ENCODE data around the gene BMP6.

The BMP6 gene

DNA sequence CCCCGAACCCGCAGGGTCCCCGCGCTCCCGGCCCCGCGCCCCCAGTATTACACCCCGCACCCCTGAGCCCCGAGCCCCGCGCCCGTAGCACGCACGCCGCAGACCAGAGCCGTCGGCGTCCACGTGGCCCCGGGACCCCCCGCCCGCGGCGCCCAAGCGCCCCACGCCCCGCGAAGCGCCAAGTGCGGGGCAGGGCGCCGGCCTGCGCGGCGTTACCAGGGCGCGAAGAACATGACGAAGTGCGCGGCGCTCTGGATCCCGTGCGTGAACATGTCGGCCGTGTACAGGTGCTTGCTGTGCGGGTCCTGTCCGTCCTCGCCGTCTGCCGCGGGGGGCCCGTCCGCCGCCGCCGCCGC, 184.4 kb downstream of the BMP6 start:
- peaks cover 6% of the 10 kb centered on the region for H3K36me3 ChIP-seq (replicated peaks)
- in situ Hi-C loops (cut with MboI; ENCODE audit: low sequenced_read_pairs): no loop called here

DNA sequence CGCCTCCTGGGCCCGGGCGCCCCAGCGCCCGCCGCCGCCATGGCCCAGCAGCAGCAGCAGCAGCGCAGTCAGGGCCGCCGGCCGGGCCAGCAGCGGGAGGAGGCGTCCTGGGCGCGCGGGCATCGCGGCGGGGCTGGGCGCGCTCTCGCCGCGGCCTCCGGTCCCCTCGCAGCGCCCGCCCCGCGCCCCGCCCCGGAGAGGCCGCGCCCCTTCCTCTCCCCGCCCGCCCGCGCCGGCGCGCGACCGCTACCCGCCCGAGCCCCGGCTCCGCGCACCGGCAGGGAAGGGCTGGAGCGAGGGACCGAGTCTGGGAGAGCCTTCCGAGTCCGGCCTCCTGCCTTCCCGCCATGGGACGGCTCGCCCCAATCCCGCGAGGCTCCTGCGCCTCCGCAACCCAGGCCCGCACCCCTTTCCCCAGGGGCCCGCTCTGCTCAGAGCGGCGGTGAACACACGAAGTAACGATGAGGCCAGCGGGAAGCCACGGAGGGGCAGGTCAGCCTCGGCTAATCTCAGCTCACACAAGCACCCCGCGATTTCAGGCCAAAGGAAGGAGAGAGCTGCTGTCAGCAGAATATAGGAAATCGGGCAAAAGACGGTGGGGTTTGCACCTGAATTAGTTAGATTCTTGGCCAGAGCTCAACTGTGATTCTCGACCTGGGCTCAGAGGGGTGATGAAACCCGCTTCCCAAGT, 184.9 kb downstream of the BMP6 start, which contains the start of gene TXNDC5:
TSS of gene TXNDC5 (minus strand) at position 135 of the 691 bp plus-strand sequence. CDS start at position 123, 12 bp downstream.
- H3K4me1 ChIP-seq: peaks cover 9% of the 10 kb centered on the region
- in situ Hi-C loops (cut with MboI; ENCODE audit: low sequenced_read_pairs): no loop called here
- H3K27me3 ChIP-seq (ENCODE audit: low read depth): peaks cover 2% of the 10 kb centered on the region; the same call in 1 of the 2 replicates
- H3K36me3 ChIP-seq (replicated peaks): peaks cover 5% of the 10 kb centered on the region
- H3K9me3 ChIP-seq: no peaks in the 10 kb centered on the region
- peak; percentile 64 to 84 for DNase-seq (ENCODE audit: low spot score in 2 of 2)
- peak within 1 kb of the TSS; percentile 71 for H3K4me3 ChIP-seq

More for the DNA sequence above, 184.4 kb downstream of the BMP6 start:
- Histone ChIP-seq H3K4me3 (peak overlapping the region; percentile 71), H3K9me3 (no peaks in the 10 kb centered on the region), H3K27me3 (ENCODE audit: low read depth) (peaks cover under 1% of the 10 kb centered on the region; the same call in 1 of the 2 replicates), H3K4me1 (peaks cover 9% of the 10 kb centered on the region)
- no peak for DNase-seq (ENCODE audit: low spot score in 2 of 2)

DNA sequence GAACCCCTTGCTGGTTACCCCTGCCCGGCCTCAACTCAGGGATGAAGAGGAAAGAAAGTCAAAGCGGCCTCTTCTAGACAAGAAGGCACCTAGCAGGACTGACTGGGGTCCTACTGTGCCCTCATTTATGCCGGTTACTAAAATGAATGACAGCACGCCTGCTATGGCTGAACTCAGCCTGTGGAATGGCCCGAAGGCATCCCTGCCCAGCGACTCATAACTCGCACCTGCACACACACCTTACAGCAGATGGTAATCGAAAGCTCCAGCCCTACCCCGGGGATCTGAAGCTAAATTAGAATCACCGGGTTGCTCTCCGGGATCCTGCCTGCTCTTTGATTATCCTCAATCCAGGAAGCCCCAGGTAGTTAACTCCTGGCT, 185.4 kb downstream of the BMP6 start:
- Histone ChIP-seq H3K27me3 (ENCODE audit: low read depth) (peaks cover 2% of the 10 kb centered on the region; the same call in 1 of the 2 replicates), H3K36me3 (replicated peaks) (peaks cover 5% of the 10 kb centered on the region), H3K4me3 (peak overlapping the region; percentile 40), H3K9me3 (no peaks in the 10 kb centered on the region), H3K4me1 (peaks cover 9% of the 10 kb centered on the region)
- no peak for DNase-seq (ENCODE audit: low spot score in 2 of 2)
- in situ Hi-C loops (cut with MboI; ENCODE audit: low sequenced_read_pairs): no loop called here

DNA sequence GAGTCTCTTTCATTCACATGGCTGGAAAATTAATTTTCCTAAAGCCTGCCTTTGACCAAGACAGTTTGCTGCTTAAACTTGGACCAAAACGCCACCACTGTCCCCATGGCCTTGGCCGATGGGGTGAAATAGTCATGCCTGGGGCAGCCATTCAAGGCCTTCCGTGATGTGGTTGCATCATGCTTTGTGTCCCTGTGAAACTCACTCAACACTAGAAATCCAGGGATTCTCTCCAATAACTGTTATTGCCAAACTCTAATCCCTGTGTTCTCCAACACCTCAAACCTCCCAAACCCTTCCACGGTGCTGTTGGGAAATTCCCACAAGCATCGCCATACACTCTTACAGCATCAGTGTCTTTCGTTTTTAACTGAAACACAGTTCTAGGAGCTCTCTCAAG, 186.1 kb downstream of the BMP6 start:
- DNase-seq (ENCODE audit: low spot score in 2 of 2): no peak
- in situ Hi-C loops (cut with MboI; ENCODE audit: low sequenced_read_pairs): no loop called here
- Histone ChIP-seq H3K27me3 (ENCODE audit: low read depth) (peaks cover 2% of the 10 kb centered on the region; the same call in 1 of the 2 replicates), H3K4me3 (no peak overlapping the region), H3K4me1 (peaks cover 9% of the 10 kb centered on the region), H3K9me3 (no peaks in the 10 kb centered on the region), H3K36me3 (replicated peaks) (peaks cover 5% of the 10 kb centered on the region)

DNA sequence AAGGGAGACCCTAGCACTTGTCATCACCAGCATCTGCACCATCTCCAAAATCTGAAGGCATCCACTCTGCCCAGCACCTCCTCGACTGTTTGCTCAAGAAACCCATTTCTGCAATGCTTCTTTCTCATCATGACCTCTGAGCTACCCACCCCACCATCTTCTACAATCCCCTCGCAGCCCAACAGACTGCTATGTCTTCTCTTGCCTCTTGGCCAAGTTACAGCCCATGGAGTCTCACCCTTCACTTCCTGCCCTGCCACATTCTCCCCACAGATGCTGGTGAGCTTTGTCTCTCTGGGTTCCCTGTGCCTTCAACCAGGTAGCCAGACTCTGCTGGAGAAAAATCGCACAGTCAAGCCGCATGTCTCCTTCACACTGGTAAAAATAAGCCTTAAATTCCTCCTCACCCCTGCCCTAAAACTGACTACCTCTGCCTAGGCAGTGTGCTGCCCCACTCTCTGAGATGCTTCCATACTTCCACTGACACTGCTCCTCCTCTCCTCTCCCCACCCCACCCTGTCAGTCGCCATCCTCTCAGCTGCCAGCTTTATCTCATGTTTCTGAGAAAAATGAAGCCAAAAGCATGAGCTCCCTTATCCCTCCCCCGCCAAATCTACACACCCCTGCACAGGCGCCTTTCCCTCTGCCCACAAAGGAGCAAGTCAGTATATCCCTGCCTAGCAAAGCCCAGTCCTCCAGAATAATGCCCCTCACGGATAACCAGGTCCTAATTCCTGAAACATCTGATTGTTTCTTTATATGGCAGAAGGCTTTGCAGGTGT, 187.0 kb downstream of the BMP6 start:
- DNase-seq (ENCODE audit: low spot score in 2 of 2): no peak
- H3K4me3 ChIP-seq: no peak overlapping the region
- peaks cover 9% of the 10 kb centered on the region for H3K4me1 ChIP-seq
- H3K36me3 ChIP-seq (replicated peaks): no peaks in the 10 kb centered on the region
- peaks cover 2% of the 10 kb centered on the region; the same call in 1 of the 2 replicates for H3K27me3 ChIP-seq (ENCODE audit: low read depth)
- no peaks in the 10 kb centered on the region for H3K9me3 ChIP-seq
- in situ Hi-C loops (cut with MboI; ENCODE audit: low sequenced_read_pairs): no loop called here

DNA sequence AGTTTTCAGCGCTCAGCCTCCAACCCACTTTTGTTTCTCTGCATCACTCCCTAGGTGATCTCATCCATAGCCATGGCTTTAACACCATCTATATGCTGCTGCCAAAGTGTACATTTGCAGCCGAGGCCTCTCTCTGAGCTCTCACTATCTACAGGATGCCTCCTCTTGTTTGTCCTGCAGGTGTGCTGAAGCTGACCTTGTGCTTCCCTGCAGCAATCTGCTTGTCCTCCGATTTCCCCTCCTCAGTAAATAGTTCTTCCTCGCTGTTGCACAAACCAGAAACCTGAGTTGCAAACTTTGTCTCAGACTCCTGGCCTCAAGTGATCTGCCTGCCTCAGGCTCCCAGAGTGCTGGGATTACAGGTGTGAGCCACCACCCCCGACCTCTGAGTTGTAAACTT, 188.4 kb downstream of the BMP6 start:
- in situ Hi-C loops (cut with MboI; ENCODE audit: low sequenced_read_pairs): no loop called here
- Histone ChIP-seq H3K4me3 (no peak overlapping the region), H3K27me3 (ENCODE audit: low read depth) (peaks cover 2% of the 10 kb centered on the region; the same call in 1 of the 2 replicates), H3K36me3 (replicated peaks) (no peaks in the 10 kb centered on the region), H3K9me3 (no peaks in the 10 kb centered on the region), H3K4me1 (peaks cover 2% of the 10 kb centered on the region; the same call in 1 of the 2 replicates)
- no peak for DNase-seq (ENCODE audit: low spot score in 2 of 2)

DNA sequence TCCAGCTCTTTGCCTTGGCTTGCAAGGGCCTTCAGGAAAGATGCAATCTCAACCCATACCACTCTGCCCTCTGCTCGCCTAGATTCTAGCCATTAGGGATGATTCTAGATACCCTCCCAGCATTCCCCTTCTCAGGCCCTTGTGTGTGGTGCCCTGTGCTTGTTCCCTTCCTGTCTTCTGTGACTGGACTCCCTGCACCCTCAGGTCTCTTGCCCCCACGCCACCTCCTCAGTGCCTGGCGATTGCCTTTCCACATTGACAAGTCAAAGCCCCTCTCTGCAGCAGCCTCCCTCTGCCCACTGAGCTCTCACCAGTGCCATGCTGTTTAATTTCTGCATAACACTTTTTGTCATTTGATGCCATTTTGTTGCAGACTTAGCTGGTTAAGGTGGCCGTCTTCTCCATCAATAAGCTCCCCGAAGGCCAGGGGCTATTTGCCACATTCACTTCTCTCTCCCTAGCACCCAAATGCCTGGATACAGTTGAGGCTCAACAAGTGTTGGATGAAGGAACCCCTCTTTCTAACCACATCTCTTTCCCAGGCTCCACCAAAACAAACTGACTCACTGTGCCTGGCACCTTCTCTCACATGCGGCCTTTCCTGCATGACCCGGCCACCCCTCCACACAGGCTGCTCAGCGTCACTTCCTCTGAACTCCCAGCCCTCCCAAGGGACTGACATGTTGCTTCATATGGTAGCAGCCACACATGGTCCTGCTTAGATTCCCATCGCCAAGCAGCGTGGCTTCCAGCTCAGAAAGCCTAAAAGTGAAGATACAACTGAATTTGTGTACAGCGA, 189.3 kb downstream of the BMP6 start:
- Histone ChIP-seq H3K9me3 (no peaks in the 10 kb centered on the region), H3K36me3 (replicated peaks) (no peaks in the 10 kb centered on the region), H3K4me1 (peaks cover 2% of the 10 kb centered on the region; the same call in 1 of the 2 replicates), H3K4me3 (no peak overlapping the region), H3K27me3 (ENCODE audit: low read depth) (peaks cover 2% of the 10 kb centered on the region; the same call in 1 of the 2 replicates)
- in situ Hi-C loops (cut with MboI; ENCODE audit: low sequenced_read_pairs): no loop called here
- no peak for DNase-seq (ENCODE audit: low spot score in 2 of 2)

DNA sequence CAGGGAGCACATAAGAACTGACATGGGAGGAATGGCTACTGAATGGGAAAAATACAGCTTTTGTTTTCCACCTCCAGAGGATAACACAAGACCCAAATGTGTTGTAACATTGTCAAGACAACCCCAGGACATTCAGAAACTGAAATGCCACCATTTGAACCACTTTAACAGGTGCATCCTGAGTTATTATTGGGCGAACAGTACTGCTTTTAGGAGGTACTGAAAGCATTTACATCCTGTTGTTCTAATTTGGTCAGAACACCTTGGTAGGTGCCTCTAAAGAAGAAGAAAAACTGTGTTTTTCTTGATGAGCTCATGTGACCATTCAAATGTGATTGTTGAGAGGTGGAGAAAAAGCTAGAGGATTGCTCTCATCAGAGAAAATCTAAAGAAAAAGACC, 191.1 kb downstream of the BMP6 start:
- H3K9me3 ChIP-seq: no peaks in the 10 kb centered on the region
- no peak overlapping the region for H3K4me3 ChIP-seq
- in situ Hi-C loops (cut with MboI; ENCODE audit: low sequenced_read_pairs): no loop called here
- no peaks in the 10 kb centered on the region for H3K36me3 ChIP-seq (replicated peaks)
- no peak for DNase-seq (ENCODE audit: low spot score in 2 of 2)
- H3K27me3 ChIP-seq (ENCODE audit: low read depth): peaks cover 2% of the 10 kb centered on the region; the same call in 1 of the 2 replicates
- H3K4me1 ChIP-seq: no peaks in the 10 kb centered on the region

DNA sequence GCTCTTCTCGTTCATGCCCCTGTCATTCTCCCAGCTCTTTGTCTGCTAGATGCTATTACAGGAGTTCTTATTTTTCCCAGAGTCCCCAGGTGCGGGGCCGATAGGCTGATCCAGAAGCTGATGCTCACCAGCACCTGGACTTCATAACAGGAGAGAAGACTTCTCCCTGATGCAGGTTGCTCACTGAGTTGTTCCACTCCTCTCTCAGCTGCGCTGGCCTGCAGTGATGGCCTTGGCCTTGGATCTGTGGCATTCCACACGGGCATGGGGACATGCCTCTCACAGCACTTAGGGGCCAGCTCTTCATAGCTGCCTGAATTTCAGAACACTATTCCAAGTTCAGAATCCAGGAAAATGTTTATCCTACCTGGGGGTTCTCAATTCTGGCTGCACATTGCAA, 191.8 kb downstream of the BMP6 start:
- Histone ChIP-seq H3K36me3 (replicated peaks) (no peaks in the 10 kb centered on the region), H3K4me3 (no peak overlapping the region), H3K27me3 (ENCODE audit: low read depth) (peaks cover 2% of the 10 kb centered on the region; the same call in 1 of the 2 replicates), H3K9me3 (no peaks in the 10 kb centered on the region), H3K4me1 (no peaks in the 10 kb centered on the region)
- DNase-seq (ENCODE audit: low spot score in 2 of 2): no peak
- in situ Hi-C loops (cut with MboI; ENCODE audit: low sequenced_read_pairs): no loop called here

DNA sequence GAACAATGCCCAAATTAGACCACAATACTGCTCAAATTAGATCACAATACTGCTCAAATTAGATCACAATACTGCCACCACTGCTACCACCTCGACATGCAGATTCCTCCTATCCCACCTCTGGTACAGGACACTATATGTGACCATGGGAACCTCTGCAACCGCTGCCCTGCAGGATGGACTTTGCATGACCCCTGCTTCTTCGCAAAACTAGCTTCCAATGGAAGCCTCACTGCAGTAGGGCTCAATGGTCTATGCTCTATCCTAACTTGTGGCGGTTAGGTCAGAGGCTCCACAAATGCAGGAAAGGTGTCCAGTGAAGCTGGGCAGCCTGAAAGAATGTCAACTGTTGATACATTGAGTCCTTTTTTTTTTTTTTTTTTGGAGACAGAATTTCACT, 192.5 kb downstream of the BMP6 start:
- in situ Hi-C loops (cut with MboI; ENCODE audit: low sequenced_read_pairs): no loop called here
- no peak overlapping the region for H3K4me3 ChIP-seq
- no peaks in the 10 kb centered on the region for H3K36me3 ChIP-seq (replicated peaks)
- no peaks in the 10 kb centered on the region for H3K4me1 ChIP-seq
- no peak for DNase-seq (ENCODE audit: low spot score in 2 of 2)
- H3K27me3 ChIP-seq (ENCODE audit: low read depth): peaks cover 2% of the 10 kb centered on the region; the same call in 1 of the 2 replicates
- H3K9me3 ChIP-seq: no peaks in the 10 kb centered on the region

DNA sequence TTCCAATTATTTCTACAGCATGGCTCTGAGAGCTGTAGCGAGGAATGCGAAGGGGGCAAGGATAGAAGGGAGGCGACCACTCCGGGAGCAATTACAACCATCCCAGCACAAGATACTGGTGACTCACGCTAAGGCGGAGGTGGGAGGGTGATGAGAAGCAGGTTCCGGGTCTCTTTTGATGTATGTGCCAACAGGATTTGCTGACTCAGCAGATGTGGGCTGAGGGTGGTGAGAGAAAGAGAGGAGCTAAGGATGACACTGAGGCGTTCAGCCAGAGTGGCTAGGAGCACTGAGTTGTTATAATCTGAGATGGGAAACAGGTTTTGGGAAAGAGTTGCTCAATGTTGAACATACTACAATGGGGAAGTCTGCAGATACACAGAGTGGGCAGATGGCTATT, 194.0 kb downstream of the BMP6 start:
- H3K4me1 ChIP-seq: no peaks in the 10 kb centered on the region
- in situ Hi-C loops (cut with MboI; ENCODE audit: low sequenced_read_pairs): no loop called here
- no peaks in the 10 kb centered on the region for H3K9me3 ChIP-seq
- no peak overlapping the region for H3K4me3 ChIP-seq
- no peaks in the 10 kb centered on the region for H3K36me3 ChIP-seq (replicated peaks)
- no peak for DNase-seq (ENCODE audit: low spot score in 2 of 2)
- 0 out of 2 replicates have a peak, but pooled peaks cover 2% of the 10 kb centered on the region for H3K27me3 ChIP-seq (ENCODE audit: low read depth)

DNA sequence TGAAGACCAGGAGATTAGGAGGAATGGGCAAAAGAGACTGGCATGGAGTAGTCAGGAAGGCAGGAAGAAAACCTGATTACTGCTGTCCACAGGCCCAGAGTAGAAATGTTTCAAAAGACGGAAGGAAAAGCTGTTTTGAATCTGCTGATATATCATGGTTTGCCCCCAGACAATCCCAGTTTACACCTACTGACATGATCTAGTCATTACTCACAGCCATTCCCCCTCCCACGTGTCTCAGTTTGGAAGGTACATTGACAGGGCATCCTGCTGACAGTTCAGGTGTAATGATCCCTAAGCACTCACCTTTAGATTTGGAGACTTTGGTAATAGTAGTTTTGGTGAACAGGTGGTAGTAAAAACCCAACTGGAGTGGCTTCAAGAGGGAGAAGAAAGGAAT, 194.5 kb downstream of the BMP6 start:
- in situ Hi-C loops (cut with MboI; ENCODE audit: low sequenced_read_pairs): no loop called here
- 0 out of 2 replicates have a peak, but pooled peaks cover under 1% of the 10 kb centered on the region for H3K27me3 ChIP-seq (ENCODE audit: low read depth)
- no peaks in the 10 kb centered on the region for H3K9me3 ChIP-seq
- H3K4me3 ChIP-seq: no peak overlapping the region
- H3K36me3 ChIP-seq (replicated peaks): no peaks in the 10 kb centered on the region
- DNase-seq (ENCODE audit: low spot score in 2 of 2): no peak
- H3K4me1 ChIP-seq: no peaks in the 10 kb centered on the region

DNA sequence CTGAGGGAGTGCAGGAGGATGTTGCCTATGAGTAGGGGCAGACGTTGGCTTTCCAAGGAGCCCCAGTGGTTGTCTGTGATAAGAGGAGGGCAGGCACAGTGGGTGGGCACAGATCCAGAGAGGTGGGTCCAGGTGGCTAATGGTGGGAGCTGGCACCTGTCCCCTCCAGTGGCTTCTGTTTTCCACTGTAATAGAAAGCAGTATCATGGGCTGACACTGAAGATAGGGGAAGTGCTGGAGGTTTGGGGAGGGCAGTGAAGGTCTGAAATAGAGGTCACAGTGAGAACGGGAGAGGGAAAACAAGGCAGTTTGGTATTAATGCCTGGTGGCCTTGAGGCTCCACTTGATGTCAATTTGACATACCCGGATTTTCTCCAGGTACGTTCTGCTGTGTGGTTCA, 195.1 kb downstream of the BMP6 start:
- H3K9me3 ChIP-seq: no peaks in the 10 kb centered on the region
- in situ Hi-C loops (cut with MboI; ENCODE audit: low sequenced_read_pairs): no loop called here
- H3K4me3 ChIP-seq: no peak overlapping the region
- no peaks in the 10 kb centered on the region for H3K27me3 ChIP-seq (ENCODE audit: low read depth)
- H3K4me1 ChIP-seq: no peaks in the 10 kb centered on the region
- no peak for DNase-seq (ENCODE audit: low spot score in 2 of 2)
- no peaks in the 10 kb centered on the region for H3K36me3 ChIP-seq (replicated peaks)

Data from HAP-1 (cell line).